GM21786 (cell line): Measurements from ENCODE around the gene RAC2.
A peak's percentile ranks its signal among the peaks of the same experiment; 100 is the strongest.
"Not testable (repeated sequence)": the region's sequence is repeated elsewhere in the genome, so short reads cannot be mapped to it uniquely, and the experiment has no call there.

Experiments
- ATAC-seq: cut with Tn5 transposase; IDR thresholded peaks from one replicate; pipeline ENCODE4 v1.9.1; 2021; ENCODE audit not compliant: unreplicated experiment

RAC2 gene

GRCh38 chr22:37206841-37207821, 36.9 kb downstream of the RAC2 start:
- ATAC-seq = no peak

GRCh38 chr22:37206118-37206840, 37.8 kb downstream of the RAC2 start:
- ATAC-seq = no peak

DNA sequence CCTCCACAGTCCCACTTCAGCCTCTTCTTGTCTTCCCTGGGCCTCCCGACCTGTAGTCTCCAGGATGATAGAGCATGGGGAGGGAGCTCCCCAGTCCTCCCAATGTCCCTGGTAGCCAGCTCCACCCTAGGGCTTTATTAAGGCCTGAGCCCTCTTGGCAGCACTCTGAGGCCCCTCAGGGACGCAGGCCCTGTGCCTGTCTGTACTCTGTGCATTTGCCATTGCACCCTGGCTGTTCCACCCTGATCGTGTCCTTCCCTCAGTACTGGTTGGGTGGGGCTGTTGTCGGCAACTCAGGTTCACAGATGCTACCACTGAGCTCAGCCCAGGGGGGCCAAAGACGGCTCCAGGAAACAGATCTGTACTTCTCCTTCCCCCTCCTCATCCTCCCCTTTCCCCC, 39.0 kb downstream of the RAC2 start:
- no peak for ATAC-seq

DNA sequence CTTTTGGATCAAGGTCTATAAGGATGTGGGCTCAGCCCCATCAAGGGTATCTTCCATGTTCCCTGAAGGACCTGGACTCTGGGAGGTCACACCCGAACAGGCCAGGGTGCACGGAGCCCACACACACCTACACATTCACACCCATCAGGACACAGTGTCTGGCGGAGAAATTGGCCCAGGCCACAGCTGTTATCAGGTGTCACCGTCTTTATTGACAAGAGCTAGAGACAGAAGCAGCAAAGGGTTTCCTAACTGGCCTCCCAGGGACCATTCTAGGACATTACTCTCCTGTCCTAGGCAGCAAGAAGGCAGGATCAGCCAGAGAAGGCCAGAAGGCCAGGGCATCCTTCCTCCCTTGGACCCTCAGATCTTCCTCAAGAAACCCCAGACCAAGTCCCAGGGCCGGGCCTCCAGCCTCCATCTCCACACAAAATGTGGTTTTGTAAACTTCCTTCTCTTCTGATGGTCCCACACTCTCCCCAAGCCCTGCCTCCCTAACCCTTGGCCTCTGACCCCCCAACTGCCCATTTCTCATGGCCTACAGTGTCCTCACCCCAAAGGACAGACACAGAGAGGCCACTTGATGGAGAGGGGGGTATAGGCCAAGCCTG, 39.9 kb downstream of the RAC2 start:
- ATAC-seq = no peak

DNA sequence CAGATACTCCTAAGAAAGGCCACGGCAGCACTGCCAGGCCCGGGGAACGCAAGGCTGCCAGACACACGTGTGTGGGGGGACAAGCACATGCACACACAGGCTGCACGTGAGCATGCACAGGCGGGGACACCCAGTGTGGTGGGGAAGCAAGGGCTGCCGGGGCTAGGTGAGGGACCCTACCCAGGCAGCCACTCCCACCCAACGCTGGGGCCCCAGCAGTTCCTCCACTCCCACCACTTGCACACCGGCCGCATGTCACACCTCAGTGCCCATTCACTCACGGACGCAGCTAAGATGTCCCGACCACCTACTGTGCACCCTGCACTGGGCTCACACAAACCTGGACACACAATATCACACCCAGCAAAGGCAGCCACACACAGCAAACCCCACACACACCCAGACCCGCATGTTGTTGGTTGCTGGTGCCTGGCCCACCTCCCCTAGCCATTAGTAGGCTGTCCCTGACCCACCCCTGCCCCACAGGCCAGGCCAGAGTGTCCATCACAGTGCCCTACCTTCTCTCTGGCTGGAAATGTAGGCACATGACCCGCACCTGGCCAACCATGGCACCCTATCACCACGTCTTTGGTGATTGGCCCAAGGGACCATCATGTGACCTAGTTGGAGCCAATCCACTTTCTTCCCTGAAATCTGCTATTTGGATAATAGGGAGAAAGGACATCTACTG, 40.6 kb downstream of the RAC2 start:
- ATAC-seq = no peak

- no peak for ATAC-seq
Observed at GRCh38 chr22:37202716-37203115, 41.4 kb downstream of the RAC2 start.

DNA sequence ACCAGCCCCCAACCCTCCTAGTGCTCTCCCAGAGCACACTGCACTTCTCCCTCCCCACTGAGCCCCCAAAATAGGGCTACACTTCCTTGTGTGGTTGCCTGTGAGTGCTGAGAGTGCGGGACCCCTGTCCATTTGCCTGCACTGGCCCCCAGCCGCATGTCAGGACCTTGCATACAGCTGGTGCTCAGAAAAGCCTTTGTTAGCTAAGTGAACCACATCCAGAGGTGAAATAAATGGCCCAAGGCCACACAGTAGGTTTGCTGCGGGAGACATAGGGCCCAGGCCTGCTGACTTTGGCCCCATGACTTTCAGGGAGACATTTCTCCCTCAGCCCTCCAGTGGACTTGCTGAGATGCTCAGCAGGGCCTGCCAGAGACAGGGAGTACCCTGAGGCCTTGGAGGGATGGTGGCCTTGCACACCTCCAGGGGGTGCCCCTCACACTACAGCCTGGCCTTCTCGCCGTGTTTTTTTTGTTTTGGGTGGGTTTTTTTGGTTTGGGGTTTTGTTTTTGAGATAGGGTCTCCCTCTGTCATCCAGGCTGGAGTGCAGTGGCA, 42.0 kb downstream of the RAC2 start:
- ATAC-seq = no peak

DNA sequence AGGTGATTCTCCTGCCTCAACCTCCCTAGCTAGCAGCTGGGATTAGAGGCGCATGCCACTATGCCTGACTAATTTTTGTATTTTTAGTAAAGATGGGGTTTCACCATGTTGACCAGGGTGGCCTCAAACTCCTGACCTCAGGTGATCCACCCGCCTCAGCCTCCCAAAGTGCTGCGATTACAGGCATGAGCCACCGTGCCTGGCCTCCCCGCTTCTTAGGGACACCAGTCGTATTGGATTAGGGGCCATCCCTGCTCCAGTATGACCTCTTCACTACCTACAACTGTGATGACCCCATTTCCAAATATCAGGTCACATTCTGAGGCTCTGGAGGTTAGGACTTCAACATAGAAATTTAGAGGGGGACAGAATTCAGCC, 42.6 kb downstream of the RAC2 start:
- not testable (repeated sequence) for ATAC-seq

- ATAC-seq = no peak
Observed at GRCh38 chr22:37199760-37200108, 44.3 kb downstream of the RAC2 start.

DNA sequence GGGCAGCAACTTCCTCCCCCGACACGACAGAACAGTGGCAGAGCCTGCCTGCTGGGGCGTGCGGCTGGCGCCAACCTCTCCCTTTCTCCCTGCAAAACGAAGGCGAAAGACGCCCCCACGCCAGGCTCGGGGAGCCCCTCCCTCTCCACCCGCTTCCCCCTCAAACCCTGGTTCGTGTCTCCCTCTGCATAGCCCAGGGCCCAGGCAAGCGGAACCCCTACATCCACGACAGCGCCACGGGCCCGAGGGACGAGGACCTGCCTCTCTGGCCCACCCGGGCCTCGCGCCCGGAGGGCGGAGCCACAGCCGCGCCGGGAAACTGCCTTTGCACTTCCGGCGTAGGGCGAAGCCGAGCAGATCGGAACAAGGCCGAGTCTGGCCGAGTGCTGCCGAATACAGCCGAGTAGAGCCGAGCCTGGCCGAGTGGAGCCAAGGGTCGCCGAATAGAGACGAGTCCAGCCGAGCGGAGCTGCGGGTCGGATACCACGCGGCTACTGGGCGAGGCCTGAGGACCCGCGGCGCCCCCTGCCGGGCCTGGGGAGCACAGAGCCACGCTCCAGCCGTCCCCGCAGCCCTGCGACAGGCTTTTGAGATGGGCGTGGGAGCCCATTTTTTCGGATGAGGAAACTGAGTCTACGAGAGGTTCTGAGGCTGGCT, 44.8 kb downstream of the RAC2 start:
- peak; percentile 92 for ATAC-seq

DNA sequence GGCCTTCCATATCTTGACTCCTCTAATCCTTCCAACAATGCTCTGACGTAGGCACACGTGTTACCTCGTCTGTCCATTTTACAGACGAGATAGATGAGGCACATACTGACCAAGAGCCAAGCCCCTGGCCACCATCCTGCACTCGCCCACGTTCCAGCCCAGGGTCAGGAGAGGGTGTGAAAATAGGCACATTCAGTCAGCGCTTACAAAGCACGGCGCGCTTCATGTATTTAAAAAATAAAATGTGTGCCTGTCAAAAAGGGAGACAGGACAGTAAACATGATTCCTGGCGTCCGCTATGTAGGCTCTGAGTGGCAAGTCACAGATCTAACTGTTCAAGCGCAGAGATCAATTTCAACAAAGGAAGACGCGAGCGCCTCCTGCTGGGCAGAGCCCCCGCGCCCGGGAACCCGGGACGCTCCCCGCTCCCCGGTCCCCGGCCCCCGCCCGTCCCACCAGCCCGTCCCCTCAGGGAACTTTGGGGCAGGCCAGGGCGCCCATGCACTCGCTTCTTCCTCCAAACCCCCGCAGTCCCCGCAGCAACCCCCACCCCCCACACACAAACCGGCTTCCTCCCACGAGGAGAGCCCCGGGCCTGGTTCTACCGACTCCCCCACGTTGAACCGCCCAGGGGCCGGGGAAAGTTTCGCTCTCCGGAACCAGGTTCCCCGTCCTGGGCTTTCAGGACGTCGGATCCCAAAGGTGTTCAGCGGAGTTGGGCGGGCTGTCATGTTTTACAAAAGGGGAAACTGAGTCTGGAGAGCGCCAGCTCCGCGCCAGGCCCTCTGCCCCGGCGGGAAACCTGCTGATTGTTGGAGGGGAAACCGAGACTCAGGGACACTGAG, 45.6 kb downstream of the RAC2 start:
- no peak for ATAC-seq

- ATAC-seq = no peak
Observed at GRCh38 chr22:37197451-37198257, 46.4 kb downstream of the RAC2 start.

- ATAC-seq = no peak
Observed at GRCh38 chr22:37196539-37197450, 47.3 kb downstream of the RAC2 start.

DNA sequence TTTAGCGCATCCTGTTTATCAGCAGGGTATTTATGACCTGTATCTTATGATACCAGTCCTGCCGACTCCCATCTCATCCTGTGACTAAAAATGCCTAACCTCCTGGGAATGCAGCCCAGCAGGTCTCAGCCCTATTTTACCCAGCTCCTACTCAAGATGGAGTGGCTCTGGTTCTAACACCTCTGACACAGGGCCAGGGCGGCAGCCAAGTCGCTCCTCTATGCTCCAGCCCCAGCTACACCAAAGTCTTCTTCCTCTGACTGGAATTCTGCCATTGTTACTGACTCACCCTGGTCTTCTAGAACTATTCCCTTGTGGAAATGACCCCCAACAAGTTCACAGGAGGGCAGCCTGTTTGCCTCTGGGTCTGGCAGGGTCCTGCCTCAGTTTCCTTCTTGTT, 48.1 kb downstream of the RAC2 start:
- no peak for ATAC-seq

DNA sequence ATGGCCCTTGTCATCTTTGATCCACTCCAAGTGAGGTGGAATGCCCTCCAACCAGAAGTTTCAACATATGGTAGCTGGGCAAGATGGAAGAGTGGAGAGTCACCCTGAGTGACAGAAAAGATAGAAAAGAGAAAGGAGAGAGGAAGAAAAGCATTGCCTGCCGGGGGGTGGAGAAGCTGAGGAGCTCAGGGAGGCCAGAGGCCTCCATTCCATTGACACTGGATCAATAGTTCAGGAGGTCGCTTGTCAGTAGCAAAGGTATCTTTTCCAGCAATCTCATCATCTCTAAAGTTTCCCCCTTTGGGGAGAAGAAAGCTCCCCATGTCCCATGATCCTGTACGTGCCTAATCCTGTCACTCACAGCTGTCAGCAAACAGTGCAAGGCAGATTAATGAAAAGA, 49.3 kb downstream of the RAC2 start:
- no peak for ATAC-seq

DNA sequence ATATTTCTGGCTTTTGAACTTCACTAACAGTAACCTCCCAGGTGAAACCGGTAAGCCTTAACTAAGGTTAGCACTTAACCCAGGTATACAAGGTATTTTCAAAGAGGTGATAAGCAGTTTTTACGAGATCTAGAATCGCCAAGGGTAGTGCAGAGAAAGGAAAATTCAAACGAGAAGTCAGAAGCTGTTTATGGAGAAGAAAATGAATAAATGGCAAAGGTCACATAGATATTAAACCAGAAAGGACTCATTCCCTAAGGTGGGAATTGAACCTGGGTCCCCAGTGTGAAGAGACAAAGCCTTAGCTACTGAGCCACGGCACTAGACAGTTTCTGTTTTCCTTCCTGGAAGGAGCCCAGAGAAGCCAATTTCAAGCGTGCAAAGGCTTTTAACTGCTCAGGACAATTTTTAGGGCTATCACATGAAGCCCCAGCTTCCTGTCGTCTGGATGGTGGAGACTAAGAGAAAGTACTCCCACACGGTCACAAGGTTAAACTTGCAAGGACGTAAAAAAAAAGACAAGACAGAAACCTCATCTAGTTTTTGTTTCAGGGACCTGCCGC, 50.4 kb downstream of the RAC2 start:
- ATAC-seq = no peak

- no peak for ATAC-seq
Observed at GRCh38 chr22:37192741-37193140, 51.3 kb downstream of the RAC2 start.
